Transverse colon (tissue), 4 donors: ENCODE results near the gene DEDD2. TPM values are rescaled to one million over a fixed set of nuclear protein-coding genes. Genes with fewer than 3 reads are reported as not detected.

Source experiments
- DNase-seq: peaks from one replicate; pipeline ENCODE4 v3.0.0-alpha.2; 2019
- H3K27ac ChIP-seq, 4 donors: fragments of 200-600 bp; sonication (generic); 2 replicates each; pipeline ENCODE4 v1.5.1; 2016 to 2018; ENCODE audit warnings: inconsistent platforms in 4 of 4
- H3K27me3 ChIP-seq: fragments of 200-600 bp; sonication (generic); 2 replicates; pipeline ENCODE4 v1.5.1; 2017; ENCODE audit warnings: inconsistent platforms
- H3K36me3 ChIP-seq, 4 donors: fragments of 200-600 bp; sonication (generic); 2 replicates each; pipeline ENCODE4 v1.5.1; 2017 to 2019; ENCODE audit warnings: inconsistent platforms in 4 of 4
- H3K4me1 ChIP-seq, 4 donors: fragments of 200-600 bp; sonication (generic); 2 replicates each; pipeline ENCODE4 v1.5.1; 2017 to 2020; ENCODE audit warnings: inconsistent platforms in 4 of 4
- H3K4me3 ChIP-seq, 4 donors: fragments of 200-600 bp; sonication (generic); 1 replicate in 1 of 4; 2 replicates in 3 of 4; pipeline versions ENCODE4 v1.5.1 to v1.6.1; 2017 to 2019; ENCODE audit warnings: inconsistent platforms in 4 of 4
- H3K9me3 ChIP-seq, 2 donors: fragments of 200-600 bp; sonication (generic); 2 replicates each; pipeline ENCODE4 v1.5.1; 2017 to 2019; ENCODE audit warnings: inconsistent platforms in 2 of 2
- CTCF ChIP-seq, 5 experiments: fragments of 200-600 bp in 3 of 5; fragments of 450-650 bp in 2 of 5; sonication (generic) in 3 of 5; IDR thresholded peaks; 1 replicate in 2 of 5; 2 replicates in 3 of 5; pipeline ENCODE4 v1.5.1; 2016 to 2017; ENCODE audit warnings: antibody characterized with exemption in 5 of 5, inconsistent platforms in 3 of 5, mild to moderate bottlenecking in 2 of 5, moderate library complexity in 1 of 5
- EP300 ChIP-seq: sonication (generic); formaldehyde crosslinking; IDR thresholded peaks from one replicate; pipeline ENCODE4 v1.6.1; 2017; ENCODE audit warnings: antibody characterized with exemption, low read depth
- POLR2A ChIP-seq: fragments of 450-650 bp; IDR thresholded peaks from one replicate; pipeline ENCODE4 v1.6.1; 2016; ENCODE audit warnings: antibody characterized with exemption, mild to moderate bottlenecking, moderate library complexity
- POLR2AphosphoS5 ChIP-seq, 3 donors: sonication (generic); formaldehyde crosslinking; IDR thresholded peaks; one replicate each; pipeline ENCODE4 v1.6.1; 2016; ENCODE audit warnings: antibody characterized with exemption in 3 of 3
- WGBS, 2 donors: methylation state at CpG; one replicate each; pipeline ENCODE4 v1.1.5; 2018; ENCODE audit warnings: low coverage in 1 of 2; 5-methylcytosine and 5-hydroxymethylcytosine counted together
- in situ Hi-C, 4 donors: fragments of 200-750 bp; cut with MboI; loops; one replicate each; pipeline versions ENCODE4 v1.15.0 to v1.15.1; 2017; ENCODE audit warnings: low sequenced_read_pairs in 3 of 4, low pct_ligation_motif_present in 1 of 4, low pct_unique_long_range_greater_than_20kb in 1 of 4
- intact Hi-C: fragments of 100-400 bp; cut with DNase I; formaldehyde crosslinking; loops from one replicate; pipeline ENCODE4 v1.15.1; 2023; ENCODE audit warnings: low total_unique reads
- total RNA-seq, 4 donors: library from RNA; depleted of rRNA; stranded (reverse); fragments of >200 nt; gene quantifications; one replicate each; pipeline ENCODE4 v1.1.0, GENCODE V29; 2016

Gene DEDD2
- total RNA-seq, 4 donors from 2014 or later = 52.2 to 90.8 (median 63.0) TPM

- no peaks in the 10 kb centered on the region for H3K36me3 ChIP-seq
- DNase-seq = no peak
- H3K9me3 ChIP-seq = peaks cover 0 to 5% of the 10 kb centered on the region in 2 donors
- no peak for TF ChIP-seq CTCF (IDR thresholded peaks at IDR 0.05)
- TF ChIP-seq POLR2AphosphoS5 (IDR thresholded peaks at IDR 0.05) = no peak
- no peak for TF ChIP-seq EP300
- TF ChIP-seq POLR2A = no peak
- H3K27me3 ChIP-seq = no peaks in the 10 kb centered on the region
- intact Hi-C loops = no loop called here
- no peak overlapping the region for H3K4me3 ChIP-seq
- in situ Hi-C loops = loop anchor here in 1 of 4 donors (10.0 kb wide), 1 partner anchor 54 kb away; the partner anchor contains the start of gene POU2F2
- H3K27ac ChIP-seq = no peak overlapping the region
- H3K4me1 ChIP-seq = peaks cover 6 to 48% (median 21%) of the 10 kb centered on the region in 4 donors
- 54 to 80% methylated on average over 1 of the region's 1 CpG for WGBS, 2 donors
Measured at GRCh38 chr19:42188665-42189064, 28.8 kb downstream of the DEDD2 start.

GRCh38 chr19:42185277-42185676 lies 32.2 kb downstream of the DEDD2 start:
- no peaks in the 10 kb centered on the region for H3K9me3 ChIP-seq
- DNase-seq = no peak
- TF ChIP-seq POLR2AphosphoS5 (IDR thresholded peaks at IDR 0.05) (no peak), EP300 (no peak), POLR2A (no peak), CTCF (IDR thresholded peaks at IDR 0.05) (no peak)
- no peaks in the 10 kb centered on the region for H3K36me3 ChIP-seq
- peaks cover 0 to 25% (median 3%) of the 10 kb centered on the region in 4 donors for H3K4me1 ChIP-seq
- in situ Hi-C loops (loop anchor here in 1 of 4 donors (10.0 kb wide), 1 partner anchor 50 kb away; the partner anchor contains the start of gene POU2F2), intact Hi-C loops (loop anchor here (2.0 kb wide), 1 partner anchor 52 kb away; the partner anchor contains the start of gene POU2F2)
- no peak overlapping the region for H3K4me3 ChIP-seq
- H3K27me3 ChIP-seq = peaks cover 24% of the 10 kb centered on the region
- no peak overlapping the region for H3K27ac ChIP-seq

GRCh38 chr19:42184401-42184861 lies 33.0 kb downstream of the DEDD2 start:
- in situ Hi-C loops (loop anchor here in 1 of 4 donors (10.0 kb wide), 1 partner anchor 50 kb away; the partner anchor contains the start of gene POU2F2), intact Hi-C loops (loop anchor here (2.0 kb wide), 1 partner anchor 52 kb away; the partner anchor contains the start of gene POU2F2)

More at GRCh38 chr19:42184401-42184861, 33.0 kb downstream of the DEDD2 start:
- Histone ChIP-seq H3K9me3 (no peaks in the 10 kb centered on the region), H3K4me1 (peaks cover 0 to 21% (median 3%) of the 10 kb centered on the region in 4 donors), H3K27ac (no peak overlapping the region), H3K36me3 (no peaks in the 10 kb centered on the region), H3K4me3 (no peak overlapping the region), H3K27me3 (peaks cover 32% of the 10 kb centered on the region)
- 0% methylated on average over 1 of the region's 1 CpG; no CpG with 5 or more reads in 1 of the 2 donors for WGBS, 2 donors
- DNase-seq = peak; percentile 80
- TF ChIP-seq EP300 (no peak), CTCF (IDR thresholded peaks at IDR 0.05) (peak; percentile 87 to 91 (median 88))
